ENCODE measurements around the gene GGPS1. TPM values are rescaled to one million over a fixed set of nuclear protein-coding genes. Genes with fewer than 3 reads are reported as not detected.

GGPS1 gene
- total and polyA plus RNA-seq, 4 donors: 4.8 to 13.2 (median 8.3) TPM

- TF ChIP-seq REST (IDR thresholded peaks at IDR 0.05) (no peak), SP1 (IDR thresholded peaks at IDR 0.05) (no peak), CTCF (IDR thresholded peaks at IDR 0.05; ENCODE audit: low read depth, low read length, missing input control) (no peak), FOXA1 (IDR thresholded peaks at IDR 0.05) (no peak)
These were observed 2.5 kb downstream of the GGPS1 start (continued) for GRCh38 chr1:235330918-235331285.

GRCh38 chr1:235331401-235331800 is 3.0 kb downstream of the GGPS1 start:
- H3K36me3 ChIP-seq (ENCODE audit: control insufficient read depth in 4 of 4, insufficient read depth in 3 of 4, low read depth in 1 of 4, low read length in 3 of 4): peaks cover 0 to 3% (median 0%) of the 10 kb centered on the region in 4 donors
- H3K27ac ChIP-seq (ENCODE audit: low read depth in 1 of 2, low read length in 2 of 2): no peak overlapping the region
- H3K9ac ChIP-seq (ENCODE audit: low read depth in 1 of 2, low read length in 2 of 2): no peak overlapping the region
- no peaks in the 10 kb centered on the region for H3K27me3 ChIP-seq (ENCODE audit: control insufficient read depth in 4 of 4, insufficient read depth in 4 of 4, low read length in 3 of 4)
- H3K9me3 ChIP-seq (ENCODE audit: control insufficient read depth in 4 of 4, low read length in 3 of 4): no peaks in the 10 kb centered on the region
- TF ChIP-seq JUND (IDR thresholded peaks at IDR 0.05) (no peak), ZBTB33 (IDR thresholded peaks at IDR 0.05) (no peak), NR2F2 (IDR thresholded peaks at IDR 0.05) (no peak), FOXA2 (IDR thresholded peaks at IDR 0.05) (no peak), HNF4A (conservative IDR thresholded peaks at IDR 0.05) (no peak), YY1 (IDR thresholded peaks at IDR 0.05) (no peak), SP1 (IDR thresholded peaks at IDR 0.05) (no peak), HNF4G (IDR thresholded peaks at IDR 0.05) (no peak), REST (IDR thresholded peaks at IDR 0.05) (no peak), TAF1 (conservative IDR thresholded peaks at IDR 0.05) (no peak), FOXA1 (IDR thresholded peaks at IDR 0.05) (no peak), RXRA (IDR thresholded peaks at IDR 0.05) (no peak), GABPA (IDR thresholded peaks at IDR 0.05 in 1 of 2, conservative IDR thresholded peaks at IDR 0.05 in 1 of 2) (no peak), EGR1 (IDR thresholded peaks at IDR 0.05; ENCODE audit: low read depth in 2 of 2) (no peak), ATF3 (IDR thresholded peaks at IDR 0.05) (no peak), RAD21 (IDR thresholded peaks at IDR 0.05) (no peak), CTCF (IDR thresholded peaks at IDR 0.05; ENCODE audit: low read depth, low read length, missing input control) (no peak), MAX (IDR thresholded peaks at IDR 0.05) (no peak)
- WGBS: 60% methylated on average over 3 of the region's 3 CpGs
- no peak overlapping the region for H3K4me3 ChIP-seq (ENCODE audit: low read depth in 1 of 3, low read length in 3 of 3)
- peaks cover 3 to 22% (median 18%) of the 10 kb centered on the region in 4 donors for H3K4me1 ChIP-seq (ENCODE audit: control insufficient read depth in 4 of 4, insufficient read depth in 4 of 4, low read length in 3 of 4)
- no peak for DNase-seq (ENCODE audit: low spot score)

All from liver (tissue), 9 donors.